Measurements from ENCODE around the gene SORCS2.

The SORCS2 gene

DNA sequence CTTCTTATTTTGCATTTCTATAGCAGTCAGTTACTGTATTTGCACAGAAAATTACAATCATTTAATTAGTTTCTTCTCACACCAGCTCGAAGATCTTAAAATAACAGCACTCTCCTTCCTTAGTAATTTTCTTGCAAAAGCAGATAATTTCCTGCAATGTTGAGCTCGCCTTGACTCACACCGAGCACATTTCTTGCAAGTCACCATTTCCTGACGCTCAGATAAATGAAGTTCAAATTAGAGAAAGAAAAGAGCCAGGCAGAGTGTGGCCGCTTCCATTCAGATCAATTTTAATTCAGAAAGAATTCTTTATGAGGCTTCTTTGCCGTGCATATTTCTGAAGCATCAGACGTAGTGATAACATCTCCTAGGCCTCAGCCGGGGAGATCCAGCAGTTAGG, 10.1 kb downstream of the SORCS2 start:
- TF ChIP-seq, protein P1, sequence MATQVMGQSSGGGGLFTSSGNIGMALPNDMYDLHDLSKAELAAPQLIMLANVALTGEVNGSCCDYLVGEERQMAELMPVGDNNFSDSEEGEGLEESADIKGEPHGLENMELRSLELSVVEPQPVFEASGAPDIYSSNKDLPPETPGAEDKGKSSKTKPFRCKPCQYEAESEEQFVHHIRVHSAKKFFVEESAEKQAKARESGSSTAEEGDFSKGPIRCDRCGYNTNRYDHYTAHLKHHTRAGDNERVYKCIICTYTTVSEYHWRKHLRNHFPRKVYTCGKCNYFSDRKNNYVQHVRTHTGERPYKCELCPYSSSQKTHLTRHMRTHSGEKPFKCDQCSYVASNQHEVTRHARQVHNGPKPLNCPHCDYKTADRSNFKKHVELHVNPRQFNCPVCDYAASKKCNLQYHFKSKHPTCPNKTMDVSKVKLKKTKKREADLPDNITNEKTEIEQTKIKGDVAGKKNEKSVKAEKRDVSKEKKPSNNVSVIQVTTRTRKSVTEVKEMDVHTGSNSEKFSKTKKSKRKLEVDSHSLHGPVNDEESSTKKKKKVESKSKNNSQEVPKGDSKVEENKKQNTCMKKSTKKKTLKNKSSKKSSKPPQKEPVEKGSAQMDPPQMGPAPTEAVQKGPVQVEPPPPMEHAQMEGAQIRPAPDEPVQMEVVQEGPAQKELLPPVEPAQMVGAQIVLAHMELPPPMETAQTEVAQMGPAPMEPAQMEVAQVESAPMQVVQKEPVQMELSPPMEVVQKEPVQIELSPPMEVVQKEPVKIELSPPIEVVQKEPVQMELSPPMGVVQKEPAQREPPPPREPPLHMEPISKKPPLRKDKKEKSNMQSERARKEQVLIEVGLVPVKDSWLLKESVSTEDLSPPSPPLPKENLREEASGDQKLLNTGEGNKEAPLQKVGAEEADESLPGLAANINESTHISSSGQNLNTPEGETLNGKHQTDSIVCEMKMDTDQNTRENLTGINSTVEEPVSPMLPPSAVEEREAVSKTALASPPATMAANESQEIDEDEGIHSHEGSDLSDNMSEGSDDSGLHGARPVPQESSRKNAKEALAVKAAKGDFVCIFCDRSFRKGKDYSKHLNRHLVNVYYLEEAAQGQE (IDR thresholded peaks at IDR 0.05; ENCODE audit: insufficient read depth in 1 of 2, low read depth in 2 of 2, low read length in 2 of 2) = no peak
- TF ChIP-seq SIN3A (IDR thresholded peaks at IDR 0.05; ENCODE audit: borderline replicate concordance, insufficient read depth, low read length) = no peak
- peak; percentile 31; the same call in 1 of the 2 replicates for TF ChIP-seq TAF1 (IDR thresholded peaks at IDR 0.05; ENCODE audit: borderline replicate concordance, insufficient read depth, low read length)
- TF ChIP-seq FOXP2 (optimal IDR thresholded peaks at IDR 0.05; ENCODE audit: borderline replicate concordance, extremely low read depth, extremely low read length, insufficient read depth) = no peak
- TF ChIP-seq POLR2AphosphoS5 (IDR thresholded peaks at IDR 0.05; ENCODE audit: low read depth, low read length) = 0 out of 2 replicates have a peak, but pooled peaks have one; percentile 35

DNA sequence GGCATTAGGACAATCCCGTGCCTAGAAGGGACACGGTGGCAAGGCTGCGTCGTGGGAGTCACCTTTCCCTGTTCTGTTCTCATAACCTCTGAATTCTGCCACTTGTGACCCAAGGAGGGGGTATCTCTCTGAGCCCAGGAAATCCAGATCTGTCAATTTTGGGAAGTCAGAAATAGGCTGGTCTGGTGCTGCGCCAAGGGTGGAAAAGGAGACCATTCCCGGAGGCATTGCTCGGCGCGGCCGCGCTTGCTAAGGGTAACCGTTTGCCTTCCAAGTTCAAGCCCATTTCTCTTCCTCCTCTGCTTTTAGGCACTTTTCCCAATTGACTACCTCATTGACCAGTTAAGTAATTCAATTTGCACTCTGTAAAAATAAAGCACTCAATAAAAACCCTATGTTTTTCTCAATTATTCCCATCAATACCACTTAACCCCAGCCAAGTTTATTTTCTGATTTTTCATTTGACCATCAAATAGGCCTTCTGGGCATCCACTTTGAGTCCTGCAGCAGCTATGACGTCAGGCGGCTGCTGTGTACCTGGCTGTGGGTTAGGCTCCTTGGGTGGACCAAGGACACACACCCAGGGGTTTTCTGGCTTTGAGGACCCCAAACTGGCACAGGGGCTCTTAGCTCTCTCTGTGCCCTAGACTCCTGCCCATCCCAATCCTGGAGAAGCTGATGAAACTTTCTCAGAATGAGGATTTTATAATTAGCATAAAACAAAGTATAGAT, 12.5 kb downstream of the SORCS2 start:
- TF ChIP-seq FOXP2 (optimal IDR thresholded peaks at IDR 0.05; ENCODE audit: borderline replicate concordance, extremely low read depth, extremely low read length, insufficient read depth) (no peak), TAF1 (IDR thresholded peaks at IDR 0.05; ENCODE audit: borderline replicate concordance, insufficient read depth, low read length) (no peak), POLR2AphosphoS5 (IDR thresholded peaks at IDR 0.05; ENCODE audit: low read depth, low read length) (no peak), SIN3A (IDR thresholded peaks at IDR 0.05; ENCODE audit: borderline replicate concordance, insufficient read depth, low read length) (no peak)
- TF ChIP-seq, protein P1 (IDR thresholded peaks at IDR 0.05; ENCODE audit: insufficient read depth in 1 of 2, low read depth in 2 of 2, low read length in 2 of 2) = no peak

DNA sequence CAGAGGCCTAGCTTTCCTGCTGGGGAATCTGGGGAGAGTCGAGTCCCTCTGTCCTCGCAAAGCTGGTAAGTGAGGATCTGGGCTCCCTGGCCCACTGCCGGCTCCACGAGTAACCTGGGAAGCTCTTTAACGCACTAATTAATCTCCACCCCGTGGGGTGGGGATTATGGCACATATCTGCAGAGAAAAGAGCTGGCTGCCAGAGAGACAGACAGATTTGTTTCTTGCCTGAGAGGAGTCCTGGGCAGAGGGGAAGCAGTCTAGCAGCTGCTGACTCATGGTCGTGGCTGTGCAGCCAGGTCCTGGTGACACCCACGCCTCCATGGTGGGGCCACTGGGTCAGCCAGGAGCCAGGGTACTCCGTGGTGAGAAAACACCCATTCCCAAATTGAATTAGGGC, 14.0 kb downstream of the SORCS2 start:
- TF ChIP-seq POLR2AphosphoS5 (IDR thresholded peaks at IDR 0.05; ENCODE audit: low read depth, low read length) (peak; percentile 30; the same call in 1 of the 2 replicates), FOXP2 (optimal IDR thresholded peaks at IDR 0.05; ENCODE audit: borderline replicate concordance, extremely low read depth, extremely low read length, insufficient read depth) (no peak)

DNA sequence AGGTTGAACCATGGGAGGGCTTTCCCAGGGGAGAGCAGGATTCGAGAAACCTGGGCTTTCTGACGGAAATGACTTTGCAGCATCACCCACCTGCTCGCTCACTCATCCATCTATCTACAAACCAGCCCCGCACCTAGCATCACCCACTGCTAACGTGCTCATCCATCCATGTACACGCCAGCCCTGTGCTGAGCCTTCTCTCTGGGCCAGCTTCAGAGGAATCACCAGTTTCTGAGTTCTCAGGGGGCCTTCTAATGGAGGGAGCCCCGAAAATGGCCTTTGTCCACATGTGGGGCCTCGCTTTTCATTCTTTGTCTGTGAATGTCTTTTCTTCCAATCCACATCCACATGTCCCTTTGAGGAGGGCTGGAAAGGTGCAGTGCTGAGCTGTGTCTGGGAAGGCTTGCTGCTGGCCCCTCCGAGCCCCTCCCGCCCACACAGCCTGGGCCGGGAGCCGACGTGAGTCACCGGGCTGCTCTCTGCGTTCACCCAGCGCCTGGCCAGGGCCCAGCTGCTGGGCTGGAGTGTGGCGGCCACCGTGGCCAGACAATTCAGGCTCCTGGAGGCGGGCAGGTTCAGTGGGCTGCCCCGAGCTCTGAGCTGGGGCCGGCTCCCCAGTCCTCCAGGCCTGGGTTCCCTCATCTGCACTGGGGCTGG, 14.7 kb downstream of the SORCS2 start:
- TF ChIP-seq, protein P1 (IDR thresholded peaks at IDR 0.05; ENCODE audit: insufficient read depth in 1 of 2, low read depth in 2 of 2, low read length in 2 of 2) = 0 out of 4 replicates have a peak, but pooled peaks of 1 of the 2 experiments have one; percentile 12
- TF ChIP-seq FOXP2 (optimal IDR thresholded peaks at IDR 0.05; ENCODE audit: borderline replicate concordance, extremely low read depth, extremely low read length, insufficient read depth) (no peak), SIN3A (IDR thresholded peaks at IDR 0.05; ENCODE audit: borderline replicate concordance, insufficient read depth, low read length) (peak; percentile 40; the same call in 1 of the 2 replicates)

DNA sequence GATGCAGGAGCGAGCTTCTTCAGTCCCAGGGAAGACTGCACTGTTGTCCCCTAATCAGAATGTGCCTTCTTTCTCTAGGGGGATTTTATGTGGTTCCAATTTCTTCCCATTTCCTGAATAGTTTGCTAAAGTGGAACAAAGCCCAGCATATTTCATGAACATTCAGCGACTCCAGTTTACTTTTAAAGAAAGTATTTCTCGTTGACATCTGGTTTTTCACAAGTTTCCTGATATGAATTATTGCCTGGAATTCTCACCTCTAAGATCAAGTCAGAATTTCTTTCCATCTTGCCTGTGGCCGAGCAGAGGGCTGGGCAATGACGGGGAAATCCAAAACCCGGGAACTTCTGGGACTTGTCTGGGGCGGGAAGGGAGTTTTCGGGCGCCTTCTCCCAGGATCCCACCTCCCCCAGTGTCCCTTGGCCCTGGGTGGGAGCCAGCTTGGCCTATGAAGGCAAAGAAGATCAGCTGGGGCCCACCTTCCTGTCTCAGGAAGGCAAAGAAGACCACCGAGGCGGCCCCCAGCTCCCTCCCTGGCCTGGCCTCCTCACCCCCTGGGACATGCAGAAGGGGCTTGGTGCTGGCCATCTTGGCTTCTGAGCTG, 15.4 kb downstream of the SORCS2 start:
- TF ChIP-seq POLR2AphosphoS5 (IDR thresholded peaks at IDR 0.05; ENCODE audit: low read depth, low read length) = no peak
- TF ChIP-seq TAF1 (IDR thresholded peaks at IDR 0.05; ENCODE audit: borderline replicate concordance, insufficient read depth, low read length) = no peak
- no peak for TF ChIP-seq FOXP2 (optimal IDR thresholded peaks at IDR 0.05; ENCODE audit: borderline replicate concordance, extremely low read depth, extremely low read length, insufficient read depth)
- TF ChIP-seq SIN3A (IDR thresholded peaks at IDR 0.05; ENCODE audit: borderline replicate concordance, insufficient read depth, low read length) = no peak
- TF ChIP-seq, protein P1 (IDR thresholded peaks at IDR 0.05; ENCODE audit: insufficient read depth in 1 of 2, low read depth in 2 of 2, low read length in 2 of 2) = no peak

Measured in PFSK-1 (cell line).